Activated T-helper 2 cell treated with anti-CD3 and anti-CD28 coated beads, Interferon-gamma antibody, Interleukin-2, Interleukin-4, amounts not matched to agents 10 μg/mL and 5 μg/mL and 100 μg/mL, durations not matched to agents 14 hours and 24 hours and 36 hours (primary cell): ENCODE results near the gene RNF169. TPM values are rescaled to one million over a fixed set of nuclear protein-coding genes. Genes with fewer than 3 reads are reported as not detected.

Source experiments
- DNase-seq: peaks from one replicate; pipeline ENCODE4 v3.0.0; 2021; ENCODE audit warnings: low spot score
- H3K27ac Mint-ChIP-seq: one replicate; pipeline ENCODE4 v1.8.0; 2021; ENCODE audit warnings: mixed read lengths
- H3K27me3 Mint-ChIP-seq: one replicate; pipeline ENCODE4 v1.8.0; 2021; ENCODE audit warnings: low read depth, mixed read lengths
- H3K36me3 Mint-ChIP-seq: one replicate; pipeline ENCODE4 v1.8.0; 2021; ENCODE audit warnings: low read depth, mixed read lengths
- H3K4me1 Mint-ChIP-seq: one replicate; pipeline ENCODE4 v1.8.0; 2021; ENCODE audit warnings: low read depth, mixed read lengths
- H3K4me3 Mint-ChIP-seq: one replicate; pipeline ENCODE4 v1.8.0; 2021; ENCODE audit warnings: low read depth, mild to moderate bottlenecking, moderate library complexity, mixed read lengths
- H3K9me3 Mint-ChIP-seq: one replicate; pipeline ENCODE4 v1.8.0; 2021; ENCODE audit warnings: mixed read lengths
- intact Hi-C: fragments of 100-400 bp; cut with micrococcal nuclease; formaldehyde crosslinking; loops from one replicate; pipeline ENCODE4 v1.15.1; 2023
- total RNA-seq: library from RNA; stranded (reverse); gene quantifications from 2 replicates; pipeline ENCODE4 v1.2.3, GENCODE V29; 2022

RNF169 gene
- total RNA-seq, 1 donor from 2014 or later, result 14.4 TPM

DNA sequence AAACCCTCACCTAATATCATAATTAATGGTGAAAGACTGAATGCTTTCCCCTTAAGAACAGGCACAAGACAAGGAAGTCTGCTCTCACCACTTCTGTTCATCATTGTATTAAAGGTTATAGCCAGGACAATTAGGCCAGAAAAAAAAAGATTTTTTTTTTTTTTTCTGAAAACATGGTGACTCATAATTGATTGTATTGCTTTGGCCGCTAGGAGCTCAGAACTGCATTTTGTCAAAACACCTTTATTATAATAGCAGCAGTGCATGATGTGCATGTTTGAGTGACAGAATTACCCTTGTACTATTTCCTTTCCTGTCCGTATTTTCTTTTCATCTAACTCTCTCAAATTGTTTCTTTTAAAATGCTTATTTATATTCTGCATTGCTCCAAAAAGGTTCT, 98.1 kb downstream of the RNF169 start:
- DNase-seq, result no peak
- peaks cover 36% of the 10 kb centered on the region for H3K36me3 Mint-ChIP-seq
- H3K4me1 Mint-ChIP-seq, result peaks cover 3% of the 10 kb centered on the region
- H3K27me3 Mint-ChIP-seq, result no peaks in the 10 kb centered on the region
- H3K9me3 Mint-ChIP-seq, result no peaks in the 10 kb centered on the region
- H3K27ac Mint-ChIP-seq, result no peak overlapping the region
- intact Hi-C loops, result no loop called here
- no peak overlapping the region for H3K4me3 Mint-ChIP-seq

DNA sequence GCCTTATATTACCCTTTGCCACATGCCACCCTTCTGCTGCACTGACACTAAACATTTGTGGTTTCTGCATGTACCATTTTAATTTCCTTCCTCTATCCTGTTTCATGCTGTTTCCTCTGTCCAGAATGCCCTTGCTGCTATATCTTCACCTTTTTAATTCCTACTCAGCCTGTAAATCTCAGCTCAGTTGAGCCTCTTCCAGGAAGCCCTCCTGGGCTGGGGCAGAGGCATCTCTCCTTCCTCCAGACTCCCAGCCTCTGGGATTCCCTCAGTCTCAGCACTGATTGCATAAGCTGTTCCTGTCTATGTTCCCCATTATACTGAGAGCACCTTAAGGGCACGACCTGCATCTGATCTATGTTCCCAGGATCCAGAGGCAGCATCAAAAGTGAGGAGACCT, 98.7 kb downstream of the RNF169 start:
- Mint-ChIP-seq H3K9me3 (no peaks in the 10 kb centered on the region), H3K4me3 (no peak overlapping the region), H3K4me1 (peaks cover 3% of the 10 kb centered on the region), H3K27me3 (no peaks in the 10 kb centered on the region), H3K27ac (no peak overlapping the region), H3K36me3 (peaks cover 38% of the 10 kb centered on the region)
- DNase-seq, result no peak
- intact Hi-C loops, result no loop called here

DNA sequence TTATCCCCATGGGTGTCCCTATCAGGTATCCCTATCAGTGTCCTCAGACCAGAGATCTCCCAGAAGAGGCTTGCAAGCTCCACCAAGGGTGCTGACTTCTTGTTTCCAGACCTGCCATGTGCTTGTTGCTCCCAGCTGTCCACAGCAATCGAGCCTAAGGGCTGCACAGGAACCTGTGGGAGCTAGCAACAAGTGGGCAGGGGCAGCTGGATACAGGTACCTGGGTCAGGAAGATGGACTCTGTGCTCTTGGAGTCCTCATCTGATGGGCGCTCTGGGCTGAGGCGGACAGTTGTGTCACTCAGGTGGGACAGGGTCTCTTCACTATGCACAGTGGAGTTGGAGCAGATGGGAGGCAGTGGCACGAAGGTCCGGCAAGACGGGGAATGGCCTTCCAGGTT, 99.2 kb downstream of the RNF169 start:
- peaks cover 3% of the 10 kb centered on the region for H3K4me1 Mint-ChIP-seq
- intact Hi-C loops, result no loop called here
- H3K4me3 Mint-ChIP-seq, result no peak overlapping the region
- DNase-seq, result no peak
- no peak overlapping the region for H3K27ac Mint-ChIP-seq
- H3K9me3 Mint-ChIP-seq, result no peaks in the 10 kb centered on the region
- peaks cover 36% of the 10 kb centered on the region for H3K36me3 Mint-ChIP-seq
- no peaks in the 10 kb centered on the region for H3K27me3 Mint-ChIP-seq

DNA sequence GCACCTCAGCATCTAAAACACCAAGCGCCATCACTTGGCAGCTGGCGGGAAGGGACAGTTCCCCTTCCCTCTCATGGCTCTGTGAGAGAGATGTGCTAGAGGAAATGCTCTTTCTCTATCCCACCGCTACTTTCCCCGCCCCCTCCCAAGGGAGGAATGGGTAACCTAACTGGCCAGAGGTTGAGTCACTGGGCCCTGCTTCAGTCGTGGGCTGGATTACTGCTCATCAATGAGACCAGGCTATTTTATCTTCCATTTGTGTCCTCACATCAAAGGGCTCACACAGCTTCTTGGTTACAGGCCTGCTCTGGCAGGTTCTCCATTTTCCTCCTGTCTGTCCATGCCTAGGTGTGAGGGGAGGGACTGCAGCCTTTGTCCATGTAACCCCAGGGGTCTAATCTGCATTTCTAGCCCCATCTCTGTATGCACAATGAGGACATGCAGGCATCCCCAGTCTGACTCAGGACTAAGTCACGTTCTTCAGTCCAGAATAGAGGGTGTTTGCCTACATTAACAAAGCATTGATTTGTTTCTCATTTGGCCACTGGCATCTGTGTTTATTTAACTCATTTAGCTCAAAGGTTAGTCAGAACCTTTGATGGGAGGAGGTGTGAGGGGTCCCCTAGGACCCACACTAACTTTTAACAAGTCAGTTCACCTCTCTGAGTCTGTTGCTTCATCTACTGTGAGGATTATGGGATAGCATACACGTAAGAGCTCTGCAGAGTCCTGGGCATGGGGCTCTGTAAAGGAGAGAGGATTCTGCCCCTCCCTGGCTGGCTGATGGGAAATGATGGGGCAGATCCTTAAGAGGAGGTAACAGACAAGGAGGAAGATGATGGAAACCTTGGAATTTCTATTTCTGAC, 101.1 kb downstream of the RNF169 start:
- Mint-ChIP-seq H3K36me3 (peaks cover 38% of the 10 kb centered on the region), H3K27ac (no peak overlapping the region), H3K9me3 (no peaks in the 10 kb centered on the region), H3K4me3 (no peak overlapping the region), H3K4me1 (peaks cover 3% of the 10 kb centered on the region), H3K27me3 (no peaks in the 10 kb centered on the region)
- DNase-seq, result no peak
- intact Hi-C loops, result no loop called here

DNA sequence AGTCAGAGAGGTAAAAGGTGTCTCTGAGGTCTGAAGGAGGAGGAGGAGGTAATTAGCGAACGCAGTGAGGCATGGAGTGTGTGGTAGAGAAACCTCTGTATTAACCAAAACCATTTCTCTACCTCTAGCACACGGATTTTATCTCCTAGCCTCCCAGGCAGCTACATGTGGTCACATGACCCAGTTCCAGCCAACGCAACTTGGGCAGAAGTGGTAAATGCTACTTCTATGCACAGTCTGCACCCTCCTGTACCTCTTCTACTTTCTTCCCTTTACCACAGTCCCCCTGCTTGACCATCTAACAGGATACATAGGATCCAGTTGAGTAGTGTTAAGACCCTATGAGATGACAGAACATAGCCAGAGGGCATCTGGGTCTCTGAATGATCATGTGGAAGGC, 104.6 kb downstream of the RNF169 start:
- Mint-ChIP-seq H3K36me3 (peaks cover 48% of the 10 kb centered on the region), H3K27ac (no peak overlapping the region), H3K4me3 (no peak overlapping the region), H3K9me3 (no peaks in the 10 kb centered on the region), H3K4me1 (no peaks in the 10 kb centered on the region), H3K27me3 (no peaks in the 10 kb centered on the region)
- DNase-seq, result no peak
- intact Hi-C loops, result no loop called here

DNA sequence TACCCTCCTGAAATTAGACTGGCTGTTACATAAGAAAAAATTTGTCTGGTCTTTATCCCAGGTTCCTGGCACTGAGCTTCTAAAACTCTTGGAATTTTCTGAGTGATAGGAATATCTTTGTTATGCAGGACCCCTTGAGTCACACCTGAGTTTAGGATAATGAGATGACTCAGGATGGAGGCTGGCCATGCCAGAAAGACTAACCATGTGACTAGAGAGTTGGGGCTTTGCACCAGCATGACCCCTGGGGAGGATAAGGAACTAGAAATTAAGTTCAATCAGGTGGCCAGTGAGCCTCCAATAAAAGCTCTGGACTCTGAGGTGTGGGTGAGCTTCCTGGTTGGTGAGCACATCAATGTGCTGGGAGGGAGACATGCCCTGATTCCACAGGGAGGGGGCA, 112.1 kb downstream of the RNF169 start:
- H3K27ac Mint-ChIP-seq, result no peak overlapping the region
- H3K27me3 Mint-ChIP-seq, result no peaks in the 10 kb centered on the region
- intact Hi-C loops, result no loop called here
- DNase-seq, result no peak
- H3K4me3 Mint-ChIP-seq, result no peak overlapping the region
- peaks cover 45% of the 10 kb centered on the region for H3K9me3 Mint-ChIP-seq
- peaks cover 84% of the 10 kb centered on the region for H3K36me3 Mint-ChIP-seq
- no peaks in the 10 kb centered on the region for H3K4me1 Mint-ChIP-seq

DNA sequence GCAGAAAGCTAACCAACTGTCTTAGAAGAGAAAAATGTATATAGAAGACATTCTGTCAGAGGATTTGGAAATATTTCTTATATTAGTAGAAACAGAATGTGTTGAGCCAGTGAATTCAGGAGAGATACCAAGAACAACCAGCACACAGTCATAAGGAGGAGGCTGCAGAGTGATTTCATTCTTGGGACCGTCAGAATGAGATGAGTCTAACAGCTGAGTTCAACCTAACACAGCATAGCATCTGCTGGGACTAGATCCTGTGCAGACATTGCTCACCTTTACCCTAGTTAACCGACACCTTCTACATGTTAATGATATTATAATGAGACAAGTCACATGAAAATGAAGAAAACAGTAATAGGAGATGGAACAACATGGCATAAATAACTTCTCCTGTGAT, 114.8 kb downstream of the RNF169 start:
- H3K9me3 Mint-ChIP-seq, result peaks cover 70% of the 10 kb centered on the region
- no peaks in the 10 kb centered on the region for H3K27me3 Mint-ChIP-seq
- no peak overlapping the region for H3K27ac Mint-ChIP-seq
- H3K36me3 Mint-ChIP-seq, result peaks cover 92% of the 10 kb centered on the region
- H3K4me1 Mint-ChIP-seq, result no peaks in the 10 kb centered on the region
- intact Hi-C loops, result no loop called here
- DNase-seq, result no peak
- no peak overlapping the region for H3K4me3 Mint-ChIP-seq

DNA sequence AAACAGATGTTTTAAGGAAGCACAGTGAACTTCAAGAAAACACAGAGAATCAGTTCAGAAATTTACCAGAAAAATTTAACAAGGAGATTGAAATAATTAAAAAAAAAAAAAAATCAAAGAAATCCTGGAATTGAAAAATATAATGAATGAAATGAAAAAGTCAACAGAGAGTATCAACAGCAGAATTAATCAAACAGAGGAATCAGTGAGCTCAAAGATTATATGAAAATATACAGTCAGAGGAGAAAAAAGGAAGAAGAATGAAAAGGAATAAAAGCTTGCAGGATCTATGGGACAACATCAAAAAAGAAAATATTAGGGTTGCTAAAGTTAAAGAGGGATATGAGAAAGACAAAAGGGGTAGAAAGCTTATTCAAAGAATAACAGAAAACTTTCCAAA, 117.9 kb downstream of the RNF169 start:
- no peak for DNase-seq
- H3K27ac Mint-ChIP-seq, result no peak overlapping the region
- peaks cover 93% of the 10 kb centered on the region for H3K36me3 Mint-ChIP-seq
- H3K4me1 Mint-ChIP-seq, result no peaks in the 10 kb centered on the region
- no peak overlapping the region for H3K4me3 Mint-ChIP-seq
- H3K9me3 Mint-ChIP-seq, result peaks cover 88% of the 10 kb centered on the region
- intact Hi-C loops, result no loop called here
- no peaks in the 10 kb centered on the region for H3K27me3 Mint-ChIP-seq

DNA sequence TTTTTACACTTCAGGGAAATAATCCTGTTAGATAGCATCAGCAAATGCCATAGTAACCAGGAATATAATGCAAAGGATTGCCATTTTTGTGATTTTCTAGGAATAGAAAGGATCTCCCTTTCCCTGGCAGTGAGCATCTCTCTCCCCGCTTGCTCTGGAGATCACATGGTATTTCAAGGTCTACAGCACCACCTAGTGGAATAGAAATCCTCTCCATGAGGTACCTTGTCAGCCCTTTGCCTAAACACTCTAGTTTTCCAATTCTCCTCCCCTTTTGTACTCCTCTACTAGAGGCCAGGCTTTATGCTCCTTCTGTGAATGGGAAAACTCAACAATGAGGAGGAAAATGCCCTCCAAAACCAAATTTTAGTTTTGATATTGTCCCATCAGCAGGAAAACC, 121.8 kb downstream of the RNF169 start:
- Mint-ChIP-seq H3K36me3 (peaks cover 81% of the 10 kb centered on the region), H3K27me3 (no peaks in the 10 kb centered on the region), H3K9me3 (peaks cover 68% of the 10 kb centered on the region), H3K4me1 (no peaks in the 10 kb centered on the region), H3K4me3 (no peak overlapping the region), H3K27ac (no peak overlapping the region)
- DNase-seq, result no peak
- intact Hi-C loops, result loop anchor here (1.0 kb wide), 1 partner anchor 168 kb away; no protein-coding TSS in a partner anchor

DNA sequence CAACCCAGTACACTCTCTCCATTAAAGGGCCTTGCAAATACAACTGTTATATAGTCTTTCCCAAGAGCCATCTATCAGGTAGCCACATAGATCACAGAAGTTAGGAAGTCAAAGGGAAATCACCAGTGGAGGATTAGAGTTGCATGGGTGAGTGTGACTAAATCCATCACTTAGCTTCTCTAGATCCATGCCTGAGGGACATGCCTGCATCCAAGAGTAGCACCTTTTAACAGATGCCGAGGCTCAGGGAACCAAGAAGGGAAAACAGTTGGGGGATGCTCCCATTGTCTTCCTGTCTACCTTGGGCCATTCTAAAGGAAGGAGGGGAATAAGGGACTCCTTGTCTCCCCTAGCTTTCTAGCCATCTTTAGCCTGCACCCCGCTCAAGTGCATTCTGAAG, 122.4 kb downstream of the RNF169 start:
- H3K4me1 Mint-ChIP-seq, result no peaks in the 10 kb centered on the region
- DNase-seq, result no peak
- no peak overlapping the region for H3K27ac Mint-ChIP-seq
- peaks cover 65% of the 10 kb centered on the region for H3K9me3 Mint-ChIP-seq
- peaks cover 80% of the 10 kb centered on the region for H3K36me3 Mint-ChIP-seq
- intact Hi-C loops, result no loop called here
- no peak overlapping the region for H3K4me3 Mint-ChIP-seq
- H3K27me3 Mint-ChIP-seq, result no peaks in the 10 kb centered on the region

DNA sequence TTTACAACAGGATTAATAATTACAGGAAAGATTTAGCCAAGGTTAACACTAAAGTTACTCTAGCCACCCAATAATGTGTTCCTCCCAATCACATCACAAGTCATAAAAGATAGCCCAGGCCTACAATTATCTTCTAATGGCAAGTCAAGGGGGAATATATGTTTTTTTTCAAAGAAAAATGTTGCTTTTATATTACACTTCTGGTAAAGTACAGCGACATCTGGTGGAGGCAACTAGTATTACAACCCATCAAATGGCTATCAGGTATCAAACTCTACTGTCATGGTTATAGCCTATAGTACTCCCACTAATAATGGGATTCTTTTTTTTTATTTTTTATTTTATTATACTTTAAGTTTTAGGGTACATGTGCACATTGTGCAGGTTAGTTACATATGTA, 128.5 kb downstream of the RNF169 start:
- H3K9me3 Mint-ChIP-seq, result peaks cover 20% of the 10 kb centered on the region
- H3K27me3 Mint-ChIP-seq, result no peaks in the 10 kb centered on the region
- intact Hi-C loops, result no loop called here
- H3K36me3 Mint-ChIP-seq, result peaks cover 37% of the 10 kb centered on the region
- no peaks in the 10 kb centered on the region for H3K4me1 Mint-ChIP-seq
- no peak overlapping the region for H3K27ac Mint-ChIP-seq
- no peak overlapping the region for H3K4me3 Mint-ChIP-seq
- no peak for DNase-seq
